Subcutaneous adipose tissue (tissue), 4 donors: ENCODE results near the gene ZNF764. TPM values are rescaled to one million over a fixed set of nuclear protein-coding genes. Genes with fewer than 3 reads are reported as not detected.

Experiments used
- total RNA-seq, 4 donors: library from RNA; depleted of rRNA; stranded (reverse); fragments of >200 nt; gene quantifications; one replicate each; pipeline ENCODE4 v1.1.0, GENCODE V29; 2016
- TF ChIP-seq, protein P1 (sequence below): fragments of 450-650 bp; IDR thresholded peaks from one replicate; pipeline ENCODE4 v1.5.1; 2016; ENCODE audit warnings: low read depth, mild to moderate bottlenecking, control low read depth, antibody characterized with exemption, moderate library complexity

ZNF764 gene
- total RNA-seq, 4 donors from 2014 or later, result 3.6 to 11.3 (median 4.9) TPM

DNA sequence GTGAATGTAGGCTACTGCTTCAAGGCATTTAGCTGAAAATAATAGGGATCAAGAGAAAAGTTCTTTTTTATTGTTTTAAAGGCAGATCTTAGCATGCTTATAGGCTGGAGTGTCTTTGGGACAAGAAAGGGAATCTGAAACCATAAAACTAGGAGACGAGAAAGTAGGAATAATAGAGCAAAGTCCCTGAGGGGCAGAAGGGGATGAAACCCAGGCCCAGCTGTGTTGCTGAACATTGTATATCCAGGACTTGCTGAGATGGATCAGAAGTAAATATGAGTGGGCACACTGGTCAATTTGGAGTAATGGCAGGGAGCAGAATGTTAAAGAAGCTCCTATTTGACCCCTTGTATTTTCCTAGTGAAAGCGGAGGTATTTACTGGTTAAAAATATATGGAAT, 42.8 kb upstream of the ZNF764 start:
- TF ChIP-seq, protein P1, sequence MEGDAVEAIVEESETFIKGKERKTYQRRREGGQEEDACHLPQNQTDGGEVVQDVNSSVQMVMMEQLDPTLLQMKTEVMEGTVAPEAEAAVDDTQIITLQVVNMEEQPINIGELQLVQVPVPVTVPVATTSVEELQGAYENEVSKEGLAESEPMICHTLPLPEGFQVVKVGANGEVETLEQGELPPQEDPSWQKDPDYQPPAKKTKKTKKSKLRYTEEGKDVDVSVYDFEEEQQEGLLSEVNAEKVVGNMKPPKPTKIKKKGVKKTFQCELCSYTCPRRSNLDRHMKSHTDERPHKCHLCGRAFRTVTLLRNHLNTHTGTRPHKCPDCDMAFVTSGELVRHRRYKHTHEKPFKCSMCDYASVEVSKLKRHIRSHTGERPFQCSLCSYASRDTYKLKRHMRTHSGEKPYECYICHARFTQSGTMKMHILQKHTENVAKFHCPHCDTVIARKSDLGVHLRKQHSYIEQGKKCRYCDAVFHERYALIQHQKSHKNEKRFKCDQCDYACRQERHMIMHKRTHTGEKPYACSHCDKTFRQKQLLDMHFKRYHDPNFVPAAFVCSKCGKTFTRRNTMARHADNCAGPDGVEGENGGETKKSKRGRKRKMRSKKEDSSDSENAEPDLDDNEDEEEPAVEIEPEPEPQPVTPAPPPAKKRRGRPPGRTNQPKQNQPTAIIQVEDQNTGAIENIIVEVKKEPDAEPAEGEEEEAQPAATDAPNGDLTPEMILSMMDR, result no peak

DNA sequence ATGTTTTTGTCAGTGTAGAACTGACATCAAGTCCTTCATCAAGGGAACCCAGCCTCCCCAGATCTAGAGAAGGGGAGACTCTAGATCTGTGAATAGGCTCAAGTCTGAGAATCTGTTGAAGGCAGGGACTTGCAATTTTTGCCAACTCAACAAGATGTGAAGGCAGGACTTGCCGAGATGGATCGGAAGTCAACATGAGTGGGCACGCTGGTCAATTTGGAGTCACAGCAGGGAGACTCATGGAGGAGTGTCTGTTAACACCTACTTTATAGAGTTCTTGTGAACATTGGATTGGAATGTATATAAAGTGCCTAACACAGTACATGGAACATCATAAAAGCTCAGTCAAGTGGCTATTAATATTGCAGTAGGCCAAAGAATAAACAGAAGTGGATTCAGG, 42.0 kb upstream of the ZNF764 start:
- TF ChIP-seq, protein P1, result no peak

DNA sequence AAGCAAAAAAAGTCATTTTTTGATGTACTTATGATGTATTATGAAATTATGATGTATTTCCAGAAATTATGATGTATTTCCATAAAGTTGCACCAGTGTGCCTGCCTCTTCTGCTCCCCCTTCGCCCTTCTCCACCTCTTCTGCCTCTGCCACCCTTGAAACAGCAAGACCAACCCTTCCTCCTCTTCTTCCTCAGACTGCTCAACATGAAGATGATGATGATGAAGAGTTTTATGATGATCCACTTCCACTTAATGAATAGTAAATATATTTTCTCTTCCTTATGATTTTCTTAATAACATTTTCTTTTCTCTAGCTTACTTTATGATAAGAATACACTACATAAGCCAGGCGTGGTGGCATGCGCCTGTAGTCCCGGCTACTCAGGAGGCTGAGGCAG, 34.7 kb upstream of the ZNF764 start:
- TF ChIP-seq, protein P1, result no peak

DNA sequence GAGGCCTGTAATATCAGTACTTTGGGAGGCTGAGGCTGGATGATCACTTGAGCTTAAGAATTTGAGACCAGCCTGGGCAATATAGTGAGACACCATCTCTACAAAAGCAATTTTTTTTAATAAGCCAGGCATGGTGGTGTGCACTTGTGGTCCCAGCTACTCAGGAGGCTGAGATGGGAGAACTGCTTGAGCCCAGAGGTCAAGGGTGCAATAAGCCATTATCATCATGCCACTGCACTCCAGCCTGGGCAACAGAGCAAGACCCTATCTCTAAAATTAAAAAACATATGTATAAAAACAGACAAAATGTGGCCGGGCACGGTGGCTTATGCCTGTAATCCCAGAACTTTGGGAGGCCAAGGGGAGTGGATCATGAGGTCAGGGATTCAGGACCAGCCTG, 30.5 kb upstream of the ZNF764 start:
- TF ChIP-seq, protein P1, result no peak

DNA sequence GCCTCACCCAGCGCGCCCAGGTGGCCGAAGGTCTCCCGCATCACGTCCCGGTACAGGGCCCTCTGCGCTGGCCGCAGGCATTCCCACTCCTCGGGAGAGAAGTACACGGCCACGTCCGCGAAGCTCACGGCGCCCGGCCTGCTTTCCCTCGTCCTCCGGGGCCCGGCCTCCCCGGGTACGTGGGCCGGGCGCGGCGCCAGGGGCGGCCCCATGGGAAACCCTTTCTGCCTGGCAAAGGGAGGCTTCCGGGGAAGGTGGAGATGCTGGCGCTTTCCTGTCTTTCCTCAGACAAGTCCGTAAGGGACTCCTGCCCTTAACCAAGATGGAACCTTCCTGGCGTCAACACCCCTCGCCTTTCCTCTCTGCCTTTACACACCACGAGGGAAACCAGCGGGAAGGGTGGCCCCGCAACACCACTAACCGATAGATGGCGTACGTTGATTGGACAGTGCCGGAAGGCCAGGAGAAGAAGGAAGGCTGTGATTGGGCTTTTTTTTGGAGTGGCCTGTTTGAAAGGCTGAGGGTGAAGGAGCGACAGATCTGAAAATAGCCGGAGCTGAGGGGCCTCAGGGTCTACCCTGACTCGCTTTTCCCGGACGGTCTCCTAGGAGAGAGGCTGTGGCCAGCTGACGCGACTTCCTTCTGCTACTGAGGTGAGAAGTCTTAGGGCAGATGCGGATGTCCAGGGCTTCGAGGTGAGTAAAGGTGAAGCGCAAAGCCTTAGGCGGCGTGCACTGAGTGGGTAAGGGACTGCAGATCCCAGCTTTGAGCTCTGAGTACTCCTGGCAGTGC, 27.4 kb upstream of the ZNF764 start, which contains the start of gene ZNF785:
TSS of gene ZNF785 (minus strand) at position 298 of the 792 bp plus-strand sequence. CDS start at position 212, 86 bp downstream.
- TF ChIP-seq, protein P1, result no peak

DNA sequence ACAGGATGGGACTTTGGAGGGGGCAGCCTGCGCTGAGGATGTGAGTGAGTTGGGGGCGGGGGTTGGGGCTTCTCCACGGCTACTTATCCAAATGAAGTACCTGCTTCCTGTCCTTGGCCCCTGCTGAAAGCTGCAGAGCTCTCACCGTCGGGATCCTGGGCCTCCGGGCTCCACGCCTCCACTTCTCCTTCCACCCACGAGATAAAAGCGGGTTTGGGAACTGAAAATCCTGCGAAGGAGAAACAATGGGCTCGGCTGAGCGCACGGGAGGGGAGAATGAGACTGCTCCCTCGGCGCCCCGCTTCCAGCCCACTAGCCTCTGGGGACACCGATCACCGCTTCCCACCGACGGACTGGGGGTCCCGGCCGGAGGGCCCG, 26.8 kb upstream of the ZNF764 start:
- TF ChIP-seq, protein P1, result no peak

DNA sequence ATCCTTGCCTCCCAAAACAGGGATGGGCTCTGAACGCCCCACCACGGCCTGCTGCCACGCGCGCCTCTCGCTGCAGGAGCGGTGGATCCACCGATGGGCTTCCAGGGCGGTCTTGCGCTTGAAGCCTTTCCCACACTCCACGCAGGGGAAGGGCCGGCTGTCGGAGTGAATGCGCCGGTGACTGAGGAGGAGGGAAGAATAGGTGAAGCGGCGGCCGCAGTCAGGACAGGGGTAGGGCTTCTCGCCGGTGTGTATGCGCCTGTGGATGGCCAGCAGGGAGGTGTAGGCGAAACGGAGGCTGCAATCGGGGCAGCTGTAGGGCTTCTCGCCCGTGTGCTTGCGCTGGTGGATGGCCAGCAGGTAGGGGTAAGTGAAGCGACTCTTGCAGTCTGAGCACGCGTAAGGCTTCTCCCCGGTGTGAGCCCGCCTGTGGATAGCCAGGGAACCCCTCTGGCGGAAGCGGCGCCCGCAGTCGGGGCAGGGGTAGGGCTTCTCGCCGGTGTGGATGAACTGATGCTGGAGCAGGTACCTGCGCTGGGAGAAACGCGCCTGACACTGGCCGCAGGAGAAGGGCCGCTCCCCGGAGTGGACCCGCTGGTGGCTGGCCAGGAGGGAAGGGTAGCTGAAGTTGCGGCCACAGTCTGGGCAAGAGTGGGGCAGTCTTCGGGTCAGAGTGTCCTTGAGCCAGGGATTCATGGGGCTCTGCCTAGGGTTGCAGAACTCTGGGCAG, 24.6 kb upstream of the ZNF764 start:
- TF ChIP-seq, protein P1, result no peak
